Subcutaneous abdominal adipose tissue (tissue), 5 donors: Measurements from ENCODE around the gene SMG6.
"Not testable (repeated sequence)": the region's sequence is repeated elsewhere in the genome, so short reads cannot be mapped to it uniquely, and the experiment has no call there.

ENCODE experiments used
- H3K27ac ChIP-seq: one replicate; pipeline ENCODE4 v1.7.0; 2013; ENCODE audit warnings: low read depth, mild to moderate bottlenecking, inconsistent platforms, low read length, moderate library complexity
- H3K27me3 ChIP-seq, 5 donors: one replicate each; pipeline ENCODE4 v1.7.0; 2013; ENCODE audit warnings: low read length in 5 of 5, inconsistent platforms in 1 of 5; ENCODE audit not compliant: control insufficient read depth in 5 of 5, insufficient read depth in 4 of 5
- H3K36me3 ChIP-seq, 5 donors: one replicate each; pipeline ENCODE4 v1.7.0; 2013; ENCODE audit warnings: low read length in 5 of 5; ENCODE audit not compliant: control insufficient read depth in 5 of 5, insufficient read depth in 5 of 5
- H3K4me1 ChIP-seq, 5 donors: one replicate each; pipeline ENCODE4 v1.7.0; 2013; ENCODE audit warnings: low read length in 5 of 5, mild to moderate bottlenecking in 3 of 5, moderate library complexity in 1 of 5; ENCODE audit not compliant: control insufficient read depth in 5 of 5, insufficient read depth in 5 of 5
- H3K4me3 ChIP-seq, 5 donors: one replicate each; pipeline ENCODE4 v1.7.0; 2013; ENCODE audit warnings: low read length in 5 of 5, low read depth in 1 of 5
- H3K9ac ChIP-seq, 5 donors: one replicate each; pipeline ENCODE4 v1.7.0; 2013; ENCODE audit warnings: low read length in 5 of 5, mild to moderate bottlenecking in 4 of 5, moderate library complexity in 3 of 5
- H3K9me3 ChIP-seq, 5 donors: one replicate each; pipeline ENCODE4 v1.7.0; 2013; ENCODE audit warnings: low read length in 5 of 5; ENCODE audit not compliant: control insufficient read depth in 5 of 5
- donor health status: healthy.
- donor health status: healthy.
- donor health status: healthy.
- donor health status: healthy.
- donor health status: healthy.

Gene SMG6

DNA sequence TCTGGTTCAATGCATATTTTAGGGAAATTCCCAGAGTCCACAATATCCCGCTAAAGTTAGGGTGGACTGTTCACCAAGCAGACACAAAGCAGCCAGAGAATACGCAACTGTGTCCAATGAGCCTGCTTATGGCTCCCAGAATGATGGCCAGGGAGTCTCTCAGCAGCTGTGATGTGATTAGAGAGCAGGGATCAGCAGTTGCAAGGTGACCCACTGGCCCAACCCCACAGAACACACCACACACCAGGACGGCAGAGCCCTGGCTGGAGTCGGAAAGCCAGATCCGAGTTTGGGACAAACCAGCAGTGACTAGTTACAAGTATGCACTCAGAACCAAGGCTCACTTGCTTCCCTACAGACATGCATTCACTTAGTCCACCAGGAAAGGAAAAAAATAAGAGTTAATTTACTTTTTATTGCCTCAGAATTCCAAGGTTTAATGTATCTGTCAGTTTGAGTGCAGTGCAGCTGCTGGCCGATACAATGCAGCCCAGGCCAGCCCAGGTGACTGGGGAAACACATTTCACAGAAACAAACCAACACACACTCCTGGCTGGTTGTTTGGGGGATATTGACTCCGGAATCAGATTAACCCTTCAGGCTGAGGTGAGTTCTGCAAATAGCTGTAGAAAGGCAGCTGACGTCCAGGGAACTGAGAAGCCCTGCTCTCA is 127.0 kb downstream of the SMG6 start:
- Histone ChIP-seq H3K4me3 (no peak overlapping the region), H3K9ac (no peak overlapping the region), H3K4me1 (peaks cover 73 to 100% (median 99%) of the 10 kb centered on the region in 5 donors), H3K27ac (peak overlapping the region; percentile 86), H3K9me3 (no peaks in the 10 kb centered on the region), H3K27me3 (no peaks in the 10 kb centered on the region), H3K36me3 (peaks cover 0 to 6% (median 0%) of the 10 kb centered on the region in 5 donors)

DNA sequence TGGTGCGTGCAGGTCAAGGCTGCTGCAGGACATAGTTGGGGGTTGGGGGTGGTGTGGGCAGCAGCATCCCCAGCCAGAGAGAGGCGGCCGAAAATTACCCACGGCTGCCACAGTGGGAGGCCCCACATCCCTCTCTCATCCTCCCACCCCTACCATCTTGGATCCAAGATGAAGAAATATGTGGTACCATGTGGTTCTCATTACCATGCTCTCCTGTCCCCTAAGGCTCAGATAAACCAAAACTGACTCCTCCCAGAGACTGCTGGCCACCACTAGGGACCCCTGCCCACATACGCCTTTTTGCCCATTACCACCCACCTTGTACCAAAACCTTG is 128.3 kb downstream of the SMG6 start:
- Histone ChIP-seq H3K9me3 (no peaks in the 10 kb centered on the region), H3K27me3 (no peaks in the 10 kb centered on the region), H3K4me3 (peak overlapping the region in 3 of 5 donors; percentile 18 to 36 (median 31)), H3K9ac (no peak overlapping the region), H3K36me3 (peaks cover 0 to 9% (median under 1%) of the 10 kb centered on the region in 5 donors), H3K4me1 (peaks cover 61 to 90% (median 89%) of the 10 kb centered on the region in 5 donors), H3K27ac (peak overlapping the region; percentile 86)

DNA sequence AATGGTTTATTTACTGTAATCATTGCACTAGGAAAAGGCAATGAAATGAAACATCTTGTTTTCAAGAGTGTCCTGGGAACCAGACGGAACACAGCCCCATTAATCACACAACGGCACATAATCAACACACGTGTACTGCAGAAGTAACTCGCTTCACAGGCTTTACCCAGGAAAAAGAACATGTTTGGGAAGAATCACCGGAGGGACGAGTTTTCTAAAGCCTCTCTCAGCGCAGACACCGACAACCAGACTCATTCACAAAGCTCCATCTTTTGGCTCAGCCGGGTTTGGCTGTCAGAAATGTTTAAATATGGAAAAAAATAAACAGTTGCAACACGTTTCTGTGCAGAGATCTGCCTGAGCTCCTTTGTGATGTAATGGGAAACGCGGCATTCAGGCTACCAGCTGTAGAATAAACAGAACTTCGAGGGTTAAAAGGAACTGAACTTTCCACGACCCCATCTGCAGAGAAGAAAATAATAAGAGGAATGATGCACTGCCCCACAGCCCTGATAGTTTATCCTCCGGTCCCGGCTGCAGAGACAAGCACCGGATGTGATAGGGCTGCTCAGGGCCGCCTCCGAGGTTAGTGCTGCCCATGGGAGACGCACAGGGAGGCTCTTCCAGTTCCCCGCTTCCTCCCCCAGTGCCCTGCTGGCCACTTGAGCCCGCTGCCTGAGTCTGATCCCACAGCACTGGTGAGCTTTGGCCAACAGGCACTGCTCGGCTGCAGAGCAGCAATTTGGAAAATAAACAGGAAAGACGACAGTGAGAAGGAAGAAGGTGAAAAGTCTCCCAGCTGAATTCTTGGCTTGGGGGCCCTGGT is 128.9 kb downstream of the SMG6 start:
- H3K9me3 ChIP-seq: no peaks in the 10 kb centered on the region
- H3K27me3 ChIP-seq: no peaks in the 10 kb centered on the region
- peaks cover 55 to 84% (median 84%) of the 10 kb centered on the region in 5 donors for H3K4me1 ChIP-seq
- H3K36me3 ChIP-seq: peaks cover 0 to 15% (median 7%) of the 10 kb centered on the region in 5 donors
- peak overlapping the region; percentile 86 for H3K27ac ChIP-seq
- peak overlapping the region in 3 of 5 donors; percentile 18 to 36 (median 31) for H3K4me3 ChIP-seq
- peak overlapping the region in 1 of 5 donors; percentile 48 for H3K9ac ChIP-seq

DNA sequence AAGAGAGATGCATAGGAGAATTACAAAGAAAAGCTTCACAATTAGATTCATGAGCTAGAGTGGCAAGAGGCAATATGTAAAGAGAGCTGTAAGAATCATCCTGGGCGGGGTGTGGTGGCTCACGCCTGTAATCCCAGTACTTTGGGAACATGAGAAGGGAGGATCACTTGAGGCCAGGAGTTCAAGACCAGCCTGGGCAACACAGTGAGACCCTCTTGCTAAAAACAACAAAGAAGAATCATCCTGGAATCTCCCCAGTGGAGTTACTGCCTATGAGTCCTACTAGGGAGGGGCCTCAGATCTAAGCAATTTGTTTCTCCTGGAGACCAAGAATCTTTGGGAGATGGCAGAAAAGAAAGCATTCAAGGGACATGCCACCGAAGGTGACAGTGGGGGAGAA is 129.6 kb downstream of the SMG6 start:
- H3K9me3 ChIP-seq: no peaks in the 10 kb centered on the region
- H3K36me3 ChIP-seq: peaks cover 0 to 22% (median 13%) of the 10 kb centered on the region in 5 donors
- peak overlapping the region; percentile 86 for H3K27ac ChIP-seq
- no peak overlapping the region for H3K9ac ChIP-seq
- H3K27me3 ChIP-seq: no peaks in the 10 kb centered on the region
- peaks cover 50 to 78% (median 77%) of the 10 kb centered on the region in 5 donors for H3K4me1 ChIP-seq
- peak overlapping the region in 1 of 5 donors; percentile 18 for H3K4me3 ChIP-seq

DNA sequence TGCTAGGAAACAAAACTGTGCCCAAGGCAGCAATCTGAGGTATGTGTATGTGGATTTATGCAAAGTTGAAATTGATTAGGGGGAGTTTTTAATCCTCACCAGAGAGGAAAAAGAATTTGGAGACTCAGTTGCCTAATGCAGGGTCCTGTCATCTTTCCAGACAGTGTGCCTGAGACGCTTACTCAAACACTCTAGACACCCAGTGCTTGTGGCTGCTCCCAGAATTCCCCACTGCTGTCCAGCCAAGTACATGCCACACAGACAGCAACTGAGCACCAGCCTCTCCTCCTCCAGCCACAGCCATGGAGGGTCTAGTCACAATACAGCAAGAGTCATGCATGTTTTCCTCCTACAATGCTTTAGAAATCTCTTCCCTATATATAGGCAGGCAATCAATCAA is 130.6 kb downstream of the SMG6 start:
- Histone ChIP-seq H3K4me3 (peak overlapping the region in 2 of 5 donors; percentile 29 to 55), H3K4me1 (peaks cover 43 to 68% (median 67%) of the 10 kb centered on the region in 5 donors), H3K9ac (peak overlapping the region in 4 of 5 donors; percentile 15 to 66 (median 47)), H3K27me3 (no peaks in the 10 kb centered on the region), H3K9me3 (no peaks in the 10 kb centered on the region), H3K36me3 (peaks cover 0 to 22% (median 13%) of the 10 kb centered on the region in 5 donors), H3K27ac (peak overlapping the region; percentile 86)

DNA sequence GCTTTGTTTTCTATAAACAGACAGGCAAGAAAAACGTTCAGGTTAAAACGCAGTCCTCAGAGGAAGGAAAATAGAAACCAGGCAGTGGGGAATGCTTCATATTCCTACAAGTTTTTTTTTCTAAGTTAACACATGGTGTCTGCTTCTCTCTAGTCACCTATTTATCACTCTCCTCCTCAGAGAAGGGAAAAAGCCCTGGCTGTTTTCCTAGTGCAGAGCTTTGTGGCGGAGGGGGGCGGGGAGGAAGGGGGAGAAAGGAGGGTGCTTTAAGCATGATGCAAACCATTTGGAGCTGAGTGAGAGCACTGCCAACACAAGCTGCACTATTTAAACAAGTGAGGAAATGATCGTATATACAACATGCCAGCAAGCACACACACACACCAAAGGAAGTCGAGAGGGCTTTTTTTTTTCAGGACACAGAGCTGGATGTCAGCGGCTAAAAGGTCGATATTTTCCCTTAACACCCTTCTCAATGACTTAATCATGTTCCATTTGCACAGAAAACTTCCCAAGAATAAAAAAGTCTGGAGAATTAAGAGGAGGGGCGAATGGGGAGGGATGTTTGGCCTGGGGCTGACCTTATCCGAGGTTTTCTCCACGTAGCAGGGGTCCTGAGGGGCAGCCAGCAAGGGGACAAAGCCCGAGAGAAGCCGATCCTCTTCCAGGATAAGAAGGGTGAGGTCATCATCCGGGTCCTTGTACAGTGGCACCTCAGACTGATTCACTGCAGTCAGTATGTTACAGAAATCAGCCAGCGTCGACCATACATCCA is 131.3 kb downstream of the SMG6 start:
- no peaks in the 10 kb centered on the region for H3K27me3 ChIP-seq
- peak overlapping the region; percentile 15 to 66 (median 57) for H3K9ac ChIP-seq
- H3K4me3 ChIP-seq: peak overlapping the region; percentile 22 to 55 (median 44)
- H3K36me3 ChIP-seq: peaks cover 0 to 24% (median 12%) of the 10 kb centered on the region in 5 donors
- no peaks in the 10 kb centered on the region for H3K9me3 ChIP-seq
- H3K27ac ChIP-seq: peak overlapping the region; percentile 86
- H3K4me1 ChIP-seq: peaks cover 41 to 60% (median 60%) of the 10 kb centered on the region in 5 donors

DNA sequence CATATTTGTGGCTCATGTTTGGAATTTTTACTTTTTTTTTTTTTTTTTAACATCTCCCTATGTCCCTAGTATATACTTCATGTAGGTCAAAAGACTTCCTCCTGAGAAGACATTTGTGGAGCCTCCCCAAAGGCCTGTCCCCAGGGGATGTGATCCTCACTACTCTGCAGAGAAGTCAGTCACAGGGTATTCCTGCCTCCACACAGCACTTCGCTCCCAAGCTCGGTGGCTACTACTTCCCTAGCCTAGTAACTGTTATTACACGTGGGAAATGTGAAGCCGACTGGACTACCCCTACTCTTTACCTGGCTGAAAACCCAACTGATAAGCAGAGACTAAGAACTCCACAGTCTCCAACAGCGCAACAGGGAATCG is 131.9 kb downstream of the SMG6 start:
- Histone ChIP-seq H3K36me3 (peaks cover 0 to 21% (median 12%) of the 10 kb centered on the region in 5 donors), H3K27me3 (no peaks in the 10 kb centered on the region), H3K9me3 (no peaks in the 10 kb centered on the region), H3K27ac (peak overlapping the region; percentile 86), H3K4me3 (peak overlapping the region in 4 of 5 donors; percentile 31 to 55 (median 49)), H3K9ac (peak overlapping the region in 4 of 5 donors; percentile 35 to 63 (median 60)), H3K4me1 (peaks cover 38 to 55% (median 54%) of the 10 kb centered on the region in 5 donors)

DNA sequence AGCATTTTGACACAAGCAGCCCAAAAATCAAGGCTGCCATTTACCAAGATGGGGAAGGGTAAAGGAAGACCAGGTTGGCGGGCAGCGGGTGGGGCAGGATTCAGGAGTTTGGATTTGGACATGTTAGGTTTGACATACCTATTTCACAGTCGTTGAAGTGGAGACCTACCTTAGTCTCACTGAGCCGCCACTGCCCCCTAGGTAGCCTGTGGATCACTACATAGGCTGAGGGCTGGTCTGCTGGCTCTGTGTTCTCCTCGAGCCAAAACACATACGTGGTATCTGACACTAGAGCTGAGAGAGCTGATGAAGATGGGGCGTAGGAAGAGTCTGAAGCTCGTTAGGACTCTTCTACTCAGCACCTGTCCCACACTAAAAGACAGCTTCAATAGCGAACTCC is 133.6 kb downstream of the SMG6 start:
- H3K27ac ChIP-seq: peak overlapping the region; percentile 33
- peaks cover 24 to 39% (median 38%) of the 10 kb centered on the region in 5 donors for H3K4me1 ChIP-seq
- H3K36me3 ChIP-seq: peaks cover under 1 to 28% (median 16%) of the 10 kb centered on the region in 5 donors

DNA sequence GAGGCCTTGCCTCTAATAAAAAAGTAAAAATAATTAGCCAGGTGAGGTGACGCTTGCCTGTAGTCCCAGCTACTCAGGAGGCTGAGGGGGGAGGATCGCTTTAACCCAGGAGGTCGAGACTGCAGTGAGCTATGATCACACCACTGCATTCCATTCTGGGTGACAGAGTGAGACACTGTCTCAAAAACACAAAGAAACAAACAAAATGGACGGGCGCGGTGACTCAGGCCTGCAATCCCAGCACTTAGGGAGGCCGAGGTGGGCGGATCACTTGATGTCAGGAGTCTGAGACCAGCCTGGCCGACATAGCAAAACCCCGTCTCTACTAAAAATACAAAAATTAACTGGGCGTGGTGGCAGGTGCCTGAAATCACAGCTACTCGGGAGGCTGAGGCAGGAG is 137.9 kb downstream of the SMG6 start:
- H3K27me3 ChIP-seq, H3K9ac ChIP-seq, H3K27ac ChIP-seq, H3K4me1 ChIP-seq, H3K4me3 ChIP-seq, H3K9me3 ChIP-seq: not testable (repeated sequence)
- peaks cover 3 to 45% (median 22%) of the 10 kb centered on the region in 5 donors for H3K36me3 ChIP-seq

More for the DNA sequence above, 133.6 kb downstream of the SMG6 start:
- no peaks in the 10 kb centered on the region for H3K27me3 ChIP-seq
- no peak overlapping the region for H3K9ac ChIP-seq
- no peaks in the 10 kb centered on the region for H3K9me3 ChIP-seq
- no peak overlapping the region for H3K4me3 ChIP-seq
